GM18873 (cell line): ENCODE results near the gene CCBE1.

Experiments
- ATAC-seq: cut with Tn5 transposase; IDR thresholded peaks from one replicate; pipeline ENCODE4 v1.9.1; 2021; ENCODE audit warnings: mild to moderate bottlenecking, moderate library complexity, moderate number of reproducible peaks; ENCODE audit not compliant: unreplicated experiment, low FRiP score

The CCBE1 gene

DNA sequence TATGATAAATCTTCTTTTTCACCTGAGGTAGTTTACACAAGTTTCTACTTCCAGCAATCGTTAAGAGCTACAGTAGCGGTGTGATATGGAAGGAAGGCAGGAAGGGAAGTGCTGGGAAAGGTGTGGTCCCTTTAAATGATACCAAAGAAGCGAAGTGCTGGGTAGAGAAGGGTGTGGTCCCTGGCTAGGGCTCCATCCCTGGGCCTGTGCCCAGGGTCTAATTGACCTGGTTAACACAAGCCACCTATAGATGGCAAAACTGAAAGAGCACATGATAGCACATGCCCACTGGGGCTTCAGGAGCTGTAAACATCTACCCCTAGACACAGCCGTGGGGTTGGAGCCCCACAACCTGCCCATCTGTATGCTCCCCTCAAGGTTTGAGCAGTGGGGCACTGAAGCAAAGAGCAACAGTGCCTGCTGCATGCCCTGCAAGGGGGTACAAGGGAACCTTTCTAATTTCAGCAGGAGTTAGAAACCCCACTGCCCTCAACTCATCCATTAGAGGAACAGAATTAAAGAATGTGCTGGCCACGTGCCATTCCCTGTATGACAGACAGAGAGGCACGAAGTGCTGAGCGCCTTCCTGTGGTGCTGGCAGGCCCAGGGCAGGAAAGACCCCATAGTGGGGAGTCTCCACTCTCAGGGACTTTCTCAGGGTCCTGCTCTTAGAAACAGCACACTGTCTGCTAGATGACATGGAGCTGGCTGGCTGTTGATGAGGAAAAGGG lies 185.0 kb downstream of the CCBE1 start:
- no peak for ATAC-seq

DNA sequence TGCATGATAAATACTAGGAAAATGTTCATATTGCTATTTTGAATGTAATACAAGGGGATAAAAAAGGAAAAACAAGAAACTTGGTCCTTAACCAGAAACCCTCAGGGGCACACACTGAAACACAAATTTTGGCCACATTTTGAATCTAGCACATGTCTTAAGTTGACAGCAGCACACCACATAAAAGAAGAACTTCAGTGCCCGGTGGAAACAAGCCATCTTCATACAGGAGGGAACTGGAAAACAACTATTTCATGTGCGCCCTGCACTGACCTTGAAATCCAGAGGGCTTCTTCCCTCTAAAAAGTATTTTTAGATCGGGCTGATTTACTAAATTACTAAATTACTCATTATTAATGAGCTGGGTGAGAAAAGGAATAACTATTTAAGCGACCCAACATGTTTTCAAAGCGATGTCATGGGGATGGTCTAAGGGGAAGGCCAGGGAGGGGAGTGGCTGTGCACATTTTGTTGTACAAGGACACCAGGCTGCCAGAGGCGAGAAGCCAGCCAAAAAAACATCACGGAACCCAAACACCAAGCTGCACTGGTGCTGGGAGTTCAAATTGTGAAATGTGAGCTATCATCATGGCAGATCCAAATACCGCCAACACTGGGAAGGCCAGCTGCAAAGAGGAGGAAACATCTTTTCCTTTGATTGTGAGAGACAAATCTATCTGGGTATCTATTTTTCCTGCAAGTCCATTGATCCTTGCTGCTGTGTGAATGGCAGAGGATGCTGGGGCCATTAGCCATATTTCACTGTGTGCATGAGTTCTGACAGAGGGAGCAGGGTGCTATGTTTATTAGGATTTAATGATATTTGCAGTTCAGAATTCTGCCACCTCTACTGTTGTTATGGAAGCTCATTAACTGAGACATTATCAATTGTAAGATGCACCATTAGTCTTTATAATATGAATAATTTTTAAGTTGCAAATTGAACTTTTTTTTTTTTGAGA lies 187.5 kb downstream of the CCBE1 start:
- ATAC-seq: no peak

DNA sequence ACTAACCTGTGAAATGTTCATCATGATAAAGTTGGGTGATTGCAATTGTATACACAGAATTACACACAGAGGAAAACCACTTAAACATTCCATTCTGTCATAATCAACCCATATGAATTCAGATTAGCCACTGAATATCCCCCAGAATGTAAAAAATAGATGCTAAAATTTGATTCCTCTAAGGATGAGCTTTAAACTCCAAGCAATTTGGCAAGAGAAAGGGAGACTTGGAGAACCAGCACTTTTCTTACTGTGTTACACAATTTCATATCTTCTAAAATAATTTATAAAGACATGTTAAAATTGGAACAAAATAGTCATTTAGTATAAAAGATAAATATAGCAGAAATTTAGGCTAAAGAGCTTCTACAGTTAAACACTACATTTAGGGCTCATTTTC lies 191.9 kb downstream of the CCBE1 start:
- no peak for ATAC-seq

DNA sequence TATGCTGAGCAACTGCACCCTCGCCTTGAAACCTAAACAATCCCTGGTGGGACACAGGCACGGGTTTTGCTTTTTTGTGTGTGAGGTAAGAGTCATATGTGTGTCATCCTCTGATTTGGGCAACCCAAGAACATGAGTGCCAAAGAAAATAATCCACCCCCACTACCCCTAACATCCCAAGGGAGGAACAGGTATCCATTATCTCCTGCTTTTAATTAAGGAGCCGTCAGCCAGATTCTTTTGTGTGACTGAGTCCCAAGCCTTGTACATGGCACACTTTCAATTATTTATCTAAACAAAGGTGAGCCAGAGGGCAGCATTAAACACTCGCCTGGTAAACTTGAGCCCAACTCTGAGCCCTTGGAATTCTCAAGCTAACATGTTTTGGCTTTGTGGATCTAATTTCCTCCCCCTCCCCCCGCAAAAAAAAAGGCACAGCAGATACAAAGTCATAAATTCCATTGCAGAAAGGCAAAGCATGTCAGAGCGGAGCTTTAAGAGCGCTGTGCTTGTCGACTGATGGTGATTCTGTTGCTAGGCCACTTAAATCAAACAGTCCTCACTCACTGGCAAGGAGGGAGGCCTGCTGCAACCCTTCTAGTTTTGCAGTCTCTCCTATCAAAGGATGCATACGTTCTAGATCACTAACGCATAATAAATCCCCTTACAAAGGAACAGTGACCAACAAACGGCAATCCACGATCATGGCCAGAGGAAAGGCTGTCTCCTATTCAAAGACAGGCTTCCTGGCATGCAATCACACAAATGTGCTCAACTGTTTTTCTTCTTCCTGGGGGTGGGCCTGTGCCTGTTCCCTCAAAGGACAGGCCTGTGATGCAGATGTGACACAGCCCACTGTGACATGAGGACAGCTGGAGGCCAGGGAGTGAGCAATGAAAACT lies 194.7 kb downstream of the CCBE1 start:
- ATAC-seq: no peak

DNA sequence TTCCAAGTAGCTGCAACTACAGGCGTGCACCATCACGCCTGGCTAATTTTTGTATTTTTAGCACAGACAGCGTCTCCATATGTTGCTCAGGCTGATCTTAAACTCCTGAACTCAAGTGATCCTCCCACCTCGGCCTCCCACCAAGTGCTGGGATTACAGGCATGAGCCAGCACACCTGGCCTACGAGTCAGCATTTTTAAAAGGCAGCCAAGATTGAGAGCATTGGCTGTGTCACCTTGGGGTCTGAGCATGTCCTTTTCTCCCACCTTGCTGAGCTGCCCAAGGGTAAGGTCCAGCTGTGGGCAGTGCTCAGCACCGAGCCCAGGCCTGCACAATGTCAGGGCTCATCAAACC lies 195.3 kb downstream of the CCBE1 start:
- no peak for ATAC-seq

DNA sequence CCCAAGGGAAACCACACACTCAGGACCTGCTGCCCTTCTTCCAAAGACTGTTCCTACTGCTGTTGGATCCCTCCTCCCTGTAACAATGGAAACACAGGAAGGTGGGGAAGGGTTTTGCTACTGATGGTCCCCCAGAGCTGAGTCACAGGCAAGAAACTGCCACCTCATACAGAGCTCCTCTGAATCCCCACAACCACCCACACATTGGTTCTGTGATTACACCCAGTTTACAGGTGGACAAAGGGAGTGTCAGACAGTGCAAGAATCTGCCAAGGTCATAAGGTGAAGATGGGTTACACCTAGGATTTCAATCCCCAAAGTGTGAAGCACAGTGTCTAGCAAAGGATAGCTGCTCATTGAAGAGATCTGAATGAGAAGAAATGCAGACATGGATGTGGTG lies 196.5 kb downstream of the CCBE1 start:
- no peak for ATAC-seq

DNA sequence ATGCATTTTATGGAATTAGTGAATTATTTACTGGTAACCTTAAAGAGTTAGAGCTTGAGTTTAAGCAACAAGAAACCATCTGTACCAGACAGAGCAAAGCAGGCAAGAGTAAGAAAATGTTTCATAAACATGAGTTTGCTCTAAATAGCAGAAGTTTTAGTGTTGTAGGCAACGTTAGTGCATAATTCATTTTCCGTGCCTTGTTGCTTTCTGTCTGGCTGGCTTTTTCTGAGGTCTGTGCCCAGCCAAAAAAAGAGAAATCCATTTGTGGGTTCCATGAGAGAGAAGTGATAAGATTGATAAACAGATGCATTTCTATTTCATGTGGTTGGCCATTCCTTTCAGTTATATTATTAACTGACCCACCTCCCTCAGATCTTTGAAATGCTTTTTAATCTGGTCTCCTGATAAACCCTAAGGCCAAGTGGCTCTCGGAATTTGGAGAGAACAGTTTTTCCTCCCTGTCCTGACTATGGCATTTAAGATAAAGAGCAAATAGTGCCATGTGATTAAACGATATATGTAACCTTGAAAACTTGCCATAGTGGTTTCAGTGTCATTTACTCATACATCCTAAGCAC lies 198.6 kb downstream of the CCBE1 start:
- ATAC-seq: no peak

- ATAC-seq: no peak
Observed at GRCh38 chr18:59492756-59493421, 204.3 kb downstream of the CCBE1 start.

GRCh38 chr18:59488899-59489298 lies 208.3 kb downstream of the CCBE1 start:
- no peak for ATAC-seq

DNA sequence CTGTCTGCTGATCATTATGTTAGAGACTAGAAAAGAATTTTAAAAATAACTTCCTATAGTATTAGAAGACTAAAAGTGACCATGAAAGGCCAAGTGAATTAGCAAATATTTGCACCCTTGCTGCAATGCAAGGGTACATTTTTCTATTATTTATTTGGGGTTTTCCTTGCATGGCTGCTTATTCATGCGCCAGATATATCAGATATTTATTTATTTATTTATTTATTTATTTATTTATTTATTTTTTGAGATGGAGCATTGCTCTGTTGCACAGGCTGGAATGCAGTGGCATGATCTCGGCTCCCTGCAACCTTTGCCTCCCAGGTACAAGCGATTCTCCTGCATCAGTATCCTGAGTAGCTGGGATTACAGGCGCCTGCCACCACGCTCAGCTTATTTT lies 211.8 kb downstream of the CCBE1 start:
- ATAC-seq: no peak

DNA sequence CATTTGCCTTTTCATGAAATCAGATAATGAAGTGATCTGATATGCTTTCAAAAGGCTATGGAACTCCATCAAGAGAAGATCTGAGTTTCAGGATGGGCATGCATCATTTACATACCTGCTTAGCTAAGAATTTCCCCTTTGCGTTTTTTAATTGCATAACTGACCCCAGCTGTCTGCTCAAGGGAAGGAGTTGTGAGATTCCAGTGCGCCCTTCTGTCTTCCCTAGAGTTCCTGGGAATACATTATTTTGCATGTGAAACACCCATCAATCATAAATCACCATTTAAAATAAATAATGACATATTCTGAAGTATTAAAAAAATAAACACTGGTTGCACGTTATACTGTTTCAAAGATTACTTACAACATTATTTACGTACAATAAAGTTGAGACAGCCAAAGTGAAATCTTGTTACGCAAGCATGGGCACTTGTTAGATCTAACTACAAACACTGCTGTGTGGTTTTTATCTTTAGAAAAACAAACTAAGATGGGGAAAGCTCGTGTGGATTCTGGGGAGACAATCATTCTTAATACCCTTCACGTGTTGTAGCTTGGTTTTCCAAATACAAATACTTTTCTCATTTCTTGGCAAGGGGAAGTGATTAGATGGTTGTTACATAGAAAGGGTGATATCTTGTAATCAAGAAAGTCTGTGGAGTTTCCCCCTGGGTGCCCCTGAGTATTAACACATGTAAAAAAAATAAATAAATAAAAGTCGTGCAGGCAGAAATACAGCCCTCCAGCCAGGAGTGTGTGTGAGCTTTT lies 212.5 kb downstream of the CCBE1 start:
- ATAC-seq: no peak

DNA sequence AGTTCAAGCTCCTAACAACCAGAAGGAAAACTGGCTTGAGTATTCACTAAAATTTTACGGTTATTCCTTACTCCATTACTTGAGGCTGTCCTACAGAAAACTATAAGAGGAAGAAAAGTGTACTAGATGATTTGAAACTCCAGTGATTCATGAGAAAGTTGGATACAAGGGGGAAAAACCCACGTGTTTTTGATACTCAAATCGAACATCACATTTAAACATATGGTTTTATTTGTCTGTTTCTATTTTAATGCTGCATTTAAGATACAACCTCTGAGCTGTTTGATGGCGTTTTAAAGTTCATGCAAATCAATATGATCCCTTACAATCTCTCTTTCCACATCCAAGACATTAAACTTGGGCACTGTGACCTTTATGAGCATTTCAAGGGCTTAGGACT lies 213.1 kb downstream of the CCBE1 start:
- no peak for ATAC-seq

- ATAC-seq: no peak
Observed at GRCh38 chr18:59481436-59481835, 215.8 kb downstream of the CCBE1 start.

- no peak for ATAC-seq
Observed at GRCh38 chr18:59479776-59480175, 217.4 kb downstream of the CCBE1 start.

- no peak for ATAC-seq
Observed at GRCh38 chr18:59478591-59478990, 218.6 kb downstream of the CCBE1 start.

DNA sequence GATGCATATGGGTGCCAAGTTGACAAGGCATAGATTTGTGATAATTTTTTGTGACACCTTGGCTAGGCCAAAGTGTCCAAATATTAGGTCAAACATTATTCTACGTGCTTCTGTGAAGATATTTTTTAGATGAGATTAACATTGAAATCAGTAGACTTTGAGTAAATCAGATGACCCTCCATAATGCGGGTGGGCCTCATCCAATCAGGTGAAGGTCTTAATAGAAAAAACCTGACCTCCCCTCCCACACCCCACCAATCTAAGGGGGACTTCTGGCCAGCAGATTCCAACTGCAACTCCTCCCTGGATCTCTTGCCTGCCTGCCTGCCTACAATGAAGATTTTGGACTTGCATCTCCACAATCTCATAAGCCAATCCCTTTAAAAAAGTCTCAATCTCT lies 219.4 kb downstream of the CCBE1 start:
- ATAC-seq: no peak

DNA sequence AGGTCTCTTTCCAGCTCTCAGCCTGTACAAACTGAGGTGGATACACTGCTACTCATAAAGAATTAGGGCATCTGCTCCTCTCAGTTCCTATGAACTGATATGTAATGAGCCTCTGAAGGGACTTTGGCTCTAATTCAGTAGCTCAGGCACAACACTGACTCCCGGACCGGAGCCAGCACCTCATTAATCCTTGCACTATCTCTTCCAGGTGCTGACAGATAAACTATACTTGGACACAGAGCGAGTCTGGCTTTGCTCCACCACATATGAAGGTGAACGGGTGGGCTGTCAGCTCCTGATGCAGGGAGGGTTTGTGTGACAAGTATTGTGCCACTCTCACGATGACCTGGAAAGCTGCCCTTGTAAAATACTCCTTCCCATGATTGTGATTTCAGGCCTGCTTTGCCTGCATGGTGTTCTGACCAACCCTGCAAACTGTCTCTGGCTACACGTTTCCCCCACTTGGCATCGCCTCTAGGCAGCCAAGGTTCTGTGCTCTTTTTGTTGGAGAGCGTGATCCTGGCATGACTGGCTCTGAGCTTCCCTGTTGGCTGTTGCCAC lies 226.6 kb downstream of the CCBE1 start:
- no peak for ATAC-seq

DNA sequence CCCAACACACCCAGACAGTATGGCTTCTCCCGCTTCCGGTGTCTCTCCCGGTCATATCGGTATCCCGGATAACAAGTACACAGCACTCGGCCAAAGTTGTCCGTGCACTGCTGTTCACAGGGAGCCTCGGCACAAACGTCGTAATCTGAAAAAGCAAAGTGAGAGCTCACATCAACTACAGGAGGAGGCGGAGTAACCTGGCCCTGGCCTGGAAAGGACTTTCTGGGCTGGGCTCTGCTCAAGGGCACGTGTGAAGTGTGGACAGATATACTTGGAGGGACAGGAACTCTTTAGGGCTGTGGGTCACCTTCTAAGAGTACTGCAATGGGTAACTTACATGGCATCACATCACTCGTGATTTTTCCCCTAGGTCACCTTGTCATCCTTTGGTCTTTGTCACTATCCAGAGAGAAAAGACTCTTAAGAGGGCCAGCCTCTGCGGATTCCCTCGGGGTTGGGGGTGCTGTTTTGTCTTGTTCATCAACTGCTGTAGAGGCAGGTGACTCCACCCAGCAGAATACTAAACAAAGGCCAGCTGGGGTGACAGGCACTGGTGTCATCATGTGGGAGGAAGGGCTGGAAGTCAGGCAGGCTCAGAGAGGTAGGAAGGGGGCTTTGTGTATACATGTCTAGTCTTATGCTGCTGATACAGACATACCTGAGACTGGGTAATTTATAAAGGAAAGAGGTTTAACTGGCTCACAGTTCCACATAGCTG lies 227.6 kb downstream of the CCBE1 start:
- ATAC-seq: no peak
